Kidney epithelial cell (primary cell): Measurements from ENCODE around the gene KCNG2. TPM values are rescaled to one million over a fixed set of nuclear protein-coding genes. Genes with fewer than 3 reads are reported as not detected.

Experiments used
- DNase-seq: peaks from one replicate; pipeline ENCODE4 v3.0.0-alpha.2; 2010; ENCODE audit warnings: low read depth
- H3K27me3 ChIP-seq: 2 replicates; pipeline ENCODE4 v1.6.0; 2011; ENCODE audit warnings: low read length; ENCODE audit not compliant: control insufficient read depth, insufficient read depth
- H3K36me3 ChIP-seq: 2 replicates; pipeline ENCODE4 v1.5.1; 2011; ENCODE audit warnings: low read length; ENCODE audit not compliant: control insufficient read depth, insufficient read depth
- H3K4me3 ChIP-seq: 2 replicates; pipeline ENCODE4 v1.5.1; 2011; ENCODE audit warnings: low read depth, mild to moderate bottlenecking, control low read depth, low read length
- CTCF ChIP-seq: IDR thresholded peaks from 2 replicates; pipeline ENCODE4 v1.5.1; 2011; ENCODE audit warnings: mild to moderate bottlenecking, moderate library complexity, low read length, control low read depth, inconsistent platforms; ENCODE audit not compliant: insufficient read depth, poor library complexity, severe bottlenecking
- total RNA-seq: library from RNA; depleted of rRNA; stranded (reverse); fragments of >200 nt; gene quantifications from 2 replicates; pipeline ENCODE4 v1.2.3, GENCODE V29; 2015

KCNG2 gene
- total RNA-seq, 1 donor from 2014 or later, result not detected

- TF ChIP-seq CTCF, result no peak
These were observed 50.0 kb downstream of the KCNG2 start for GRCh38 chr18:79847606-79848293.

GRCh38 chr18:79848294-79848578 lies 50.5 kb downstream of the KCNG2 start:
- TF ChIP-seq CTCF, result no peak
- DNase-seq, result no peak
- H3K27me3 ChIP-seq, result no peaks in the 10 kb centered on the region

More at GRCh38 chr18:79847606-79848293, 50.0 kb downstream of the KCNG2 start:
- no peaks in the 10 kb centered on the region for H3K27me3 ChIP-seq
- no peak overlapping the region for H3K4me3 ChIP-seq
- no peak for DNase-seq
- H3K36me3 ChIP-seq, result no peaks in the 10 kb centered on the region

GRCh38 chr18:79848579-79849327 lies 51.0 kb downstream of the KCNG2 start:
- Histone ChIP-seq H3K36me3 (no peaks in the 10 kb centered on the region), H3K27me3 (no peaks in the 10 kb centered on the region), H3K4me3 (no peak overlapping the region)
- no peak for TF ChIP-seq CTCF
- no peak for DNase-seq

More at GRCh38 chr18:79848294-79848578, 50.5 kb downstream of the KCNG2 start:
- Histone ChIP-seq H3K36me3 (no peaks in the 10 kb centered on the region), H3K4me3 (no peak overlapping the region)

- no peaks in the 10 kb centered on the region for H3K36me3 ChIP-seq
- no peak for DNase-seq
- TF ChIP-seq CTCF, result no peak
- H3K27me3 ChIP-seq, result no peaks in the 10 kb centered on the region
- no peak overlapping the region for H3K4me3 ChIP-seq
These were observed 51.8 kb downstream of the KCNG2 start for GRCh38 chr18:79849328-79850207.

GRCh38 chr18:79850731-79851130 lies 53.0 kb downstream of the KCNG2 start:
- no peak overlapping the region for H3K4me3 ChIP-seq
- no peaks in the 10 kb centered on the region for H3K27me3 ChIP-seq
- no peak for DNase-seq
- H3K36me3 ChIP-seq, result no peaks in the 10 kb centered on the region
- no peak for TF ChIP-seq CTCF
